HG02759 (cell line): Measurements from ENCODE around the gene PPOX.

Experiments
- ATAC-seq: cut with Tn5 transposase; IDR thresholded peaks from one replicate; pipeline ENCODE4 v1.9.1; 2021; ENCODE audit warnings: mild to moderate bottlenecking, moderate library complexity; ENCODE audit not compliant: unreplicated experiment

Gene PPOX

DNA sequence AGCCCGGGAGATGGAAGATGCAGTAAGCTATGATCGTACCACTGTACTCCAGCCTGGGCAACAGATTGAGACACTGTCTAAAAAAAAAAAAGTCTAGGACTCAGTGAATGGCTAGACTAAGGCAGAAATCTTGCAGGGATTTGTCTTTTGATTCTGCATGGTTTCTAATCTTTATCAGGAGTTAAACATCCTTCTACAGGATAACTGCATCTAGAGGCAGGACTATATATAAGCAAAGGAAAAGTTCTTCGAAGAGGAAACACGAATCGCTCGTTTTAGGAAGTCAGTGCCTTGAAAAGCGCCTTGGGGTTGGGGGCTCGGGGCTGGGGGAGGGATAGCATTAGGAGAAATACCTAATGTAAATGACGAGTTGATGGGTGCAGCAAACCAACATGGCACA is 13.1 kb upstream of the PPOX start:
- peak; percentile 10 for ATAC-seq

DNA sequence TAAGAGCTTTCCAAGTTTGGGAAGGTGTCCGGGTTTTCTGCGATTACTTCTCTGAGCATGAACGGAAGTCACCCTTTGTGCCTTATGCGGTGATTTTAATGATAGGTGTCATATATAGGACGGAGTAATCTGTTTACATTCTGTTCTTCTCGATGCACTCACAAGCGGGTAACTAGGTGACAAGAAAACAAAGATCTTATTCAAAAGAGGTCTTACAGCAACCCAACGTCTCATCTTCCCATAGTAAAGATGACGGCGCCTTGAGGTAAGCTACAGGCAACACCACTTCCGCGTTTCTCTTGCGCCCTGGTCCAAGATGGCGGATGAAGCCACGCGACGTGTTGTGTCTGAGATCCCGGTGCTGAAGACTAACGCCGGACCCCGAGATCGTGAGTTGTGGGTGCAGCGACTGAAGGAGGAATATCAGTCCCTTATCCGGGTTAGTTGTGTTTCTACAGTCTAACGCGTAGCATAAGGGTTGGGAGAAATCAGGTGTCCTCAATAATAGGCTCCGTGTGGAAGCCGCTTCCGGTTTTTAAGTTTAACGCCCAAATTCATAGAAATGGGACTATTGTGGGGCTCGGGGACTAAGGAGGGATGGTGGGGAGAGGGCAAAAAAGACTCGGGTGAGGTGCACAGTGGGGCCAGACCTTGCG is 12.4 kb upstream of the PPOX start, which contains the start of gene UFC1:
Gene UFC1 (plus strand): TSS at position 297 of the 656 bp plus-strand sequence. CDS start 20 bp downstream, at position 317.
- peak; percentile 94 for ATAC-seq

DNA sequence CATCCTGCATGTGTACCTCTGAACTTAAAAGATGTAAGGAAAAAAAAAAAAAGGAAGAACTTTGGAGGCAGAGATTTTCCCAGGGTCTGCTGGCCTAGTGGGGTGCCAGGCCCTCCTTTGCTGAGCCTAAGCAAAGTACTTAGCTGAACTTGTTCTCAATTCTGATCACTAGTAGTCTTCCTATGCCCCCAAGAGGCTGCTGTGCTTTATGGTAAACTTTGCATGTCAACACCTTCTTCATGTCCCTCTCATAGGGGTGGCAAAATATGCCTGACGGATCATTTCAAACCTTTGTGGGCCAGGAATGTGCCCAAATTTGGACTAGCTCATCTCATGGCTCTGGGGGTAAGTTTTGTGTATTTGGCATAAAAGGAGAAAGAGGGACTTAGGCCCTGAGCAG is 8.4 kb upstream of the PPOX start:
- ATAC-seq, result no peak

DNA sequence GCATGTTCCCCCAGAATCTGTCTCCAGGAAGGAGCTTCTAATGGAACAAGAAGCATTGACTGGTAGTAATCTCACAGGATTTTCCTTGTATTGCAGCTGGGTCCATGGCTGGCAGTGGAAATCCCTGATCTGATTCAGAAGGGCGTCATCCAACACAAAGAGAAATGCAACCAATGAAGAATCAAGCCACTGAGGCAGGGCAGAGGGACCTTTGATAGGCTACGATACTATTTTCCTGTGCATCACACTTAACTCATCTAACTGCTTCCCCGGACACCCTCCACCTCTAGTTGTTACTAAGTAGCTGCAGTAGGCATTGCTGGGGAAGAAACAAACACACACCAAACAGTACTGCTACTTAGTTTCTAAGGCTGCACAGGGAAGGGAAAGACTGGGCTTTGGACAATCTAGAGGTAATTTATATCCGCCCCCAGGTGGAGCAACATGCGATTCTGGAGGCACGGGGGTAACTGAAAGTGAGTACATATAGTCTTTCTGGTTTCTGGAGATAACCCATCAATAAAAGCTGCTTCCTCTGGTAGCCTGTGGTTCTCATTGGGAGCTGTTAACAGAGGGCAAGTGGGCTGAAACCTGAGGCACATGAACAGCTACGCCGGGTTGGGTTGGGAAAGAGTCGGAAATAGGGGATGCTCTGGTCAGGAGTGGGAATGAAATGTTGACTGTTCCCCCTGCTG is 7.8 kb upstream of the PPOX start:
- no peak for ATAC-seq

DNA sequence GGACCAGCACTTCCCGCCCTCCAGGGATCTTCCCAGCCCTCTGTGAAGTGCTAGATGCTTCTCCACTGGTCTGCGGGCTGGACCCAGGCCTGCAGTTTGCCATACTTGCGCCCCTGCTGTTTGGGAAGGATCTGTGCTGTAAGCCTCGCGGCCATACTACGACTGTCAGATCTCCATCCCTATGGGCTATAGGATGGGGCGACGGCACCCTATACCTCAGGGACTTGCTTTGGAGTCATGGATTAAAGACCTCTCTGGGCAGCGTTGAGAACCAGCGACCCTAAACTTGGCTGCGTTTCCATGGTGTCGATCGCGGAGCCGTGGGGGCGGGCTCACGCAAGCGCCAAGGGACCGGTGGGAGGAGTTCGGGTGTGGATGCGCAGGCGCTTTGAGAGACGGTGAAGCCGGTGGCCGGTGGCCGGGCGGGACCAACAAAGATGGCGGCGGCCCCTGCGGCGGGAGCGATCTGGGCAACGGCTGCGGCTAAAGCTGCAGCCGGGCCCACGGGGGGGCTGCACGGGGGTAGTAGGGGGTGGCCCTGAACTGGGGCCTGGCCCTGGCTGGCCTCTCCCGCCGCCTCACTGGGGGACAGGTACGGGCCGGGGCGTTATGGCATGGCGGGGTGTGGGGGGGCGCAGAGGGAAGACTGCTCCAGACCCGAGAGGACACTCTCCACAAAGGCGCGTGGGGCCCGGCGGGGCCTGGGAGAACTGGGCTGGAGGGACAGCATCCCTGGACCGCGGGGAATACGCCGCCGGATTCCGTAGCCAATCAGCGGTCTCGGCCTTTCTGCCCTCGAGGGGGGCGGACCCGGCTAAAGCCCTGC is 6.9 kb upstream of the PPOX start, which contains the start of gene USP21:
Gene USP21 (plus strand): TSS at position 414 of the 826 bp plus-strand sequence. CDS start 1,141 bp downstream, outside the sequence.
- peak; percentile 93 for ATAC-seq

DNA sequence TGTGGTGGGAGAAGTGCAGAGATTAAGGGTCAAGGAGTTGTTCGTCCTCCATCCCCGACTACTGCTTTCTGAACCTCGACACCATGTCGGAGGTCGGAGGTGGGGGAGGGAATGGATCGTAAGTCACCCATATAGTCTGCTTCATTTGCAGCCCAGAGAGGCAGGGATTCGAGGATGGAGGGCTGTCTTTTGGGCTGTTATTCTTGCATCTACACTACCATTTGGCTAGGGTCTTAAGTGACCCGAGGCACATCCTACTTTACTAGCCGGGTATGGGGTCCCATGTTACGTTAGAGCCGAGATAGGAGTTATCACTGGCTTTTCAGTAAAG is 6.3 kb upstream of the PPOX start:
- no peak for ATAC-seq

DNA sequence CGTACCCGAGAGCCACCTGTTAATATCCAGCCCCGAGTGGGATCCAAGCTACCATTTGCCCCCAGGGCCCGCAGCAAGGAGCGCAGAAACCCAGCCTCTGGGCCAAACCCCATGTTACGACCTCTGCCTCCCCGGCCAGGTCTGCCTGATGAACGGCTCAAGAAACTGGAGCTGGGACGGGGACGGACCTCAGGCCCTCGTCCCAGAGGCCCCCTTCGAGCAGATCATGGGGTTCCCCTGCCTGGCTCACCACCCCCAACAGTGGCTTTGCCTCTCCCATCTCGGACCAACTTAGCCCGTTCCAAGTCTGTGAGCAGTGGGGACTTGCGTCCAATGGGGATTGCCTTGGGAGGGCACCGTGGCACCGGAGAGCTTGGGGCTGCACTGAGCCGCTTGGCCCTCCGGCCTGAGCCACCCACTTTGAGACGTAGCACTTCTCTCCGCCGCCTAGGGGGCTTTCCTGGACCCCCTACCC is 5.5 kb upstream of the PPOX start:
- ATAC-seq, result no peak

DNA sequence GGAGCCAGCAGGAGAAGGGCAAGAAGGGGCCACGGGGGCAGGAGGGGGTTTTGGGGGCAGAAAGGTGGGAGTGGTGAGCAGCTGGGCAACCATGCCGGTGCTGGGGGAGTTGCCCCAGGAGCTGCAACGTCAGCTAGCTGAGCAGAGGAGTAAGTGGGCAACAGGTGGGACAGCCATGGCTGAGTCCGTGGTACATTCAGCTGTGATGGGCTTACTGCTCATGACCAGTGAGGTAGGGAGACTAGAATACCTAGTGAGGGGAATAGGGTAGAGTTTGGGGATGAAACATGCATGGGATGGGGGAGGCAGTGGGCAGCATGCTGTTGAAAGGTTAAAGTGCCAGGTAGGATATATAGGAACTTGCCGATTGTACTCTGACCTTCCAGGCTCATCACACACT is 4.6 kb upstream of the PPOX start:
- ATAC-seq, result no peak

DNA sequence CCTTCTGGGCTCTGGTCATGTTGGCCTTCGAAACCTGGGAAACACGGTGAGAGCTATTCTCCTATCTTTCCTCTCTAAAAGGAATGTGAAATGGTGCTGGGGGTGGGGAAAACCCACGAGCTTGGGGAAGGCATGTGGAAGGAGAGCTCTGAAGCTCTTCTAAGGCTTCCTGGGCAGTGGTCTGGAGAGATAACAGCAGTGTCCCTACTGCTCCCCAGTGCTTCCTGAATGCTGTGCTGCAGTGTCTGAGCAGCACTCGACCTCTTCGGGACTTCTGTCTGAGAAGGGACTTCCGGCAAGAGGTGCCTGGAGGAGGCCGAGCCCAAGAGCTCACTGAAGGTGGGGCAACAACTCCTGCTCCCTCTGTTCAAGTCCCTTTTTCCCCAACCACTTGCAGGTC is 4.2 kb upstream of the PPOX start:
- ATAC-seq, result no peak

DNA sequence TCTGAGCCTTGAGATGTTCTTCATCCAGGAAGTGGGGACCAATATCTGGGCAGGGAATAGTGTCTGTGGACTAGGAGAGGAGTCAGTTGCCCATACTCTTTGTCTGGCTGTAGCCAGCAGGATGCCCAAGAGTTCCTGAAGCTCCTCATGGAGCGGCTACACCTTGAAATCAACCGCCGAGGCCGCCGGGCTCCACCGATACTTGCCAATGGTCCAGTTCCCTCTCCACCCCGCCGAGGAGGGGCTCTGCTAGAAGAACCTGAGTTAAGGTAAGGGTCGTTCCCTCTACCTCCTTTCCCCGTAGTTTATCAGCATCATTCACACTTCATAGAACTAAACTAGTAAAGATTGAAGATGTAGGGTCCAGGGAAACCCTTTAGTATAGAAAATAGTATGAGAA is 3.4 kb upstream of the PPOX start:
- no peak for ATAC-seq

DNA sequence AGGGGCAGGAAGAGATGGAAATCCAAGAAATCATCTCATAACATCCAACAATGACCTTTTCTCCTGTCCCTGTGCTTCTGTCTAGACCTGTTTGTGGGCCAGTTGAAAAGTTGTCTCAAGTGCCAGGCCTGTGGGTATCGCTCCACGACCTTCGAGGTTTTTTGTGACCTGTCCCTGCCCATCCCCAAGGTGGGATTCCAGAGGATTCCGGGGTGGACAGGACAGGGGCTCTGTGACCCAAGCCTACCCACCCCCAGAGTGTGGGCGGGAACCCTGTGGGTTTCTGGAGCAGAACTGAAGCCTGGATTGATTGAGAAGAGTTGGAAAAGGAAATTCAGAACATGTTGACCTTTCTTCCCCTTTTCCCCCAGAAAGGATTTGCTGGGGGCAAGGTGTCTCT is 2.4 kb upstream of the PPOX start:
- no peak for ATAC-seq

DNA sequence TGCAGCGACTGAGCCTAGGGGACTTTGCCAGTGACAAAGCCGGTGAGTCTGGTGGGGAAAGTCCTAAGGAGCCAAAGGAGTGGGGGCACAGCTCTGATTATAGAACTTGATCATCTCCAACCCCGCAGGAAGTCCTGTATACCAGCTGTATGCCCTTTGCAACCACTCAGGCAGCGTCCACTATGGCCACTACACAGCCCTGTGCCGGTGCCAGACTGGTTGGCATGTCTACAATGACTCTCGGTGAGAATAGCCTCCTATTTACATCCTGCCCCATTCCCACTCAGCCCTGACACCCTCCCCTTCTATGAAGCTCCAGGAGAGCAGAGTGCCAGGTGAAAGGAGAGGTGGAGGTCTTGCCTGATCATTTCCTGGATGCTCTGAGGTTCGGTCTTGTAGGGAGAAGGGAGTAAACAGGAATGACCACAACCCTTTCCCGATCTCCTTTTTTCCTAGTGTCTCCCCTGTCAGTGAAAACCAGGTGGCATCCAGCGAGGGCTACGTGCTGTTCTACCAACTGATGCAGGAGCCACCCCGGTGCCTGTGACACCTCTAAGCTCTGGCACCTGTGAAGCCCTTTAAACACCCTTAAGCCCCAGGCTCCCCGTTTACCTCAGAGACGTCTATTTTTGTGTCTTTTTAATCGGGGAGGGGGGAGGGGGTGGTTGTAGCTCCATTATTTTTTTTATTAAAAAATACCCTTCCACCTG is 1.2 kb upstream of the PPOX start:
- ATAC-seq, result no peak

DNA sequence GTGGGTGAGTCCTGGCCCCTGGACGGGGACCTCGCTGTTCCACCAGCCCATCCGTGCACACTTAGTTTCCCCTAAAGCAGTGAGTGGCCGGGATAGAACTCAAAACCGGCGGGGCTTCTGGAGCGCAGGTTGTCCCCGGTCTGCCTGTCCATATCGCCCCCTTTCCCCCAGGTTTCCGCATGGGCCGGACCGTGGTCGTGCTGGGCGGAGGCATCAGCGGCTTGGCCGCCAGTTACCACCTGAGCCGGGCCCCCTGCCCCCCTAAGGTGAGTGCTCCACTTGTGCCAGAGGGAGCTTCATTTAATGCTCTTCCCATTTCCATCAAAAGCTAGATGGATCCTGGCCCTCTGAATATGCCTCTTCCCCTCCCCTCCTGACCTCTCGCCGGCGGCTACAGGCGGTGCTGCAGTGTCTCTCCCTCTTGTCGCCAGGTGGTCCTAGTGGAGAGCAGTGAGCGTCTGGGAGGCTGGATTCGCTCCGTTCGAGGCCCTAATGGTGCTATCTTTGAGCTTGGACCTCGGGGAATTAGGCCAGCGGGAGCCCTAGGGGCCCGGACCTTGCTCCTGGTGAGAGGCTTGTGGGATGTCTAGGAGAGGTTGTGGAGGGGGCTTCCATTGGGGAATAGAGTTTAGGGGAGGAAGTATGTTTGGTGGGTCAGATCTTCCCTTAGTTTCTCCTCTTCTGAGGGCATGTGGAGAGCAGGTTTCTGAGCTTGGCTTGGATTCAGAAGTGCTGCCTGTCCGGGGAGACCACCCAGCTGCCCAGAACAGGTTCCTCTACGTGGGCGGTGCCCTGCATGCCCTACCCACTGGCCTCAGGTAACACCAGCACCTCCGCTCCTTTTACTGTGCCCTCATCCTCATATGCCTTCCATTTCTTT is 683 bp downstream of the PPOX start:
- ATAC-seq, result peak; percentile 2

DNA sequence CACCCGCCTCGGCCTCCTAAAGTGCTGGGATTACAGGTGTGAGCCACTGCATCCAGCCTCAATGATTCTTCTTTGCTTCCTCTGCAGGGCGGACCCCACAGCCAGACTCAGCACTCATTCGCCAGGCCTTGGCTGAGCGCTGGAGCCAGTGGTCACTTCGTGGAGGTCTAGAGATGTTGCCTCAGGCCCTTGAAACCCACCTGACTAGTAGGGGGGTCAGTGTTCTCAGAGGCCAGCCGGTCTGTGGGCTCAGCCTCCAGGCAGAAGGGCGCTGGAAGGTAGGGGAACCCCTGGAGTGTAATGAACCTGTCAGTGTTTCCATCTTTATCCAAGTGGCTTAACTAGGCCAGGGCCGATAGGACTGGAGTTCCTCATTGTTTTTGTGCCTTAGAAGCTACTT is 2.7 kb downstream of the PPOX start:
- no peak for ATAC-seq

DNA sequence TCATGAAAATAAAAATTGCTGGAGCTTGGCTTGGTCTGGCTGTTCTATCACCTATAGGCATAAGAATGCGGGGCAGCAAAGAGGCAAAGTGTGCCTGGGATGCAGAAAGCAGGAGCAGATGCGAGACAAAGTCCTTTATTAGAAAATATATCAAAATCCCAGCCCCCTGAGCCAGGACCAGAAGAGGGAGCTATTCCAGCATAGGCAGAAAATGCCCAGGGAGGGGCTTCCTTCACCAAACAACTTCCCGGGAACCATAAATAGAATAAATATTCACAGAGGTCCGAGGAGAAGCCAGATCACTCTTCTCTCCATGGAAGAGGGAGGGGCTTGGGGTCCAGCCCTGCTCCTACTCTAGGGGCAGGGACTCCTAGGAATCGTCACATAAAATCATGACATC is 5.0 kb downstream of the PPOX start:
- no peak for ATAC-seq

DNA sequence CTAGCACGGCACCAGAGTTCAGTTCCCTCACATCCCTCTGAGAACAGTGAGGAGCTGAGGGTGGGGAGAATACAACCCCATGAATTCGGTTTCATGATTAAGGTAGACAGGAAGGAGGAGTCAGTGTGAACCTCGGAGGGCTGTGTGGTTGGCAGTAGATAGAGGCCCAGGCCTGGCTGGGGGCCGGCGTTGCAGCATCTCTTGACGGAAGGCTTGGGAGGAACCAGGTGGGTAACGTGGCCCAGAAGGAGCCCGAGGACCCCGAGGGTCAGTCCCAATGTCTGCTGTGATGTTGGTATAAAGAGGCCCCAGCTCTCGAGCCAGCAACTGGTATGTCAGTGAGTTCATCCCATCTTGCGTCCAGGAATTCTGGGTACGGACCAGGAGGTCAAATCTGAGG is 5.5 kb downstream of the PPOX start:
- no peak for ATAC-seq

DNA sequence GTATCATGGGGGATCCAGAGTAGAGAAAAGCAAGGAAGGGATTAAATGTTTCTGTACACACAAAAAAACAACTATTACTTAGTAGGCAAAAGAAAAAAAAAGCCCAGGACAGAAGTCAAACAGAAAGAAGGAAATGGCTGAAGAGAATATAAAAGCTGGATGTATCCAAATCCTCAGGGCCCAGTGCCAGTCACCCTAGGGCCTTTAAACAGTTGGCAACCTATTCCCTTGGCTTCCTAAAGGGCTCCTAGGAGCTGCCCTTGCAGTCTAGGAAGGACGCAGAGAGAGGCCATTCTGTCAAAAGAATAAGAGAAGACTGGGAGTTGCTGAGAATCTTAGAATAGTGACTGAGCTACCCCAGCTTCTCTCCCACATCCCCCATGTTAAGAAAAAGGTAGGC is 6.1 kb downstream of the PPOX start:
- no peak for ATAC-seq

DNA sequence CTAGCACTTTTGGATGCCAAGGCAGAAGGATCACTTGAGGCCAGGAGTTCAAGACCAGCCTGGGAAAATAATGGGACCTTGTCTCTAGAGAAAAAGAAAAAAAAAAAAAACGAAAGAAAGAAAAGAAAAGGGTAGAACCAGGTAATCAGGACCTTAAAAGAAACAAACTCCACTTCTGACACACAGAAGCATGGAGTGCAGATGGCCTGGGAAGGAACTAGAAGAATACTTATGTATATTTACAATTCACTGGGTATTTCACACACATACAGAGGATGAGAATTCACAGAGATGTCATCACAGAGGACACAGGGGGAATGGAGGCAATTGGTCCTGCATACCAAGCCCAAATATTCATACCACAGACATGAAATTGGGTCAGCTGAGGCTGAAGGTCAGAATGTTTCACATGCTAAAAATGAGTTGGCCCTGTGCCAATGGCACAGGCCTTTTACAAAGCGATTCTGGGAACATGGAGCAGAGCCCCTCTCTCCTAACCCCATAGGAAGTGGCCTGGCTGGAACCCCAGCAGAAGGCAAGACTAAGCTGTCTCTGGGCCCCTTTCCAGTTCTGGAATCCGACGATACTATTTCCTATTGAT is 6.7 kb downstream of the PPOX start:
- no peak for ATAC-seq

DNA sequence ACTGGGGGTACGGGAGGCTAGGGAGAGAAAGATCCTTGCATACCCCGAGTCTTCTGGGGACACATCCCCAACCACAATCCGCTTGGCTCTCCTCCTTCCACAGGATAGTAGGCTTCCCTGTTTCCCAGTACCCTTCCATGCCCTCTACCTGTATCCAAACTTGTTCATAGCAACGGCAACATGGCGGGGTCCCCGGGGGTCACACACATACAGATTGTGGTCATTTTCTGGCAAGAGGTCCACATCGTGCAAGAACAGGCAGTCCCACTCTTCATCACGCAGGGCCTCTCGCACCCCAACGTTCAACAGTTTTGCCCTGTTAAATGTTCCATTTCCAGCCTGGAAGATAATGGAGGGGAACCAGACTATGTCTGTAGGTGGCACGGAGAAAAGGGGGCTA is 7.5 kb downstream of the PPOX start:
- no peak for ATAC-seq

DNA sequence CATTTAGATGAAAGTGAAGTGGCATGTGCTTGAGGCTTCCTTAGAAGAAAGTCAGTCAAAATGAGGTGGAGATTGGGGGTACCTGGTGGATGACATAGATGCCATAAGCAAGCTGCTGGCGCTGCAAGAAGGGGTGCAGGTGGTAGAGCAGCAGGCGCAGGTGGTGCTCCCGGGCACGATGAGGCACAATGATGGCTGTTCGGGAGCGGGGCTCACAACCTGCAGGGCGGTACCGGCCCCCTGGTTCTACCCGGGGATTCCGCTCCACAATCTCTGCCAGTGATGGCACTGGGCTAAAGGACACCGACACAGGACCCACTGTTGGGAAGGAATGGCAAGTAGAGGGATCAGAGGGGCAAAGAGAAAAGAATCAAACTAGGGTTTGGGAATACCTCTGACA is 8.7 kb downstream of the PPOX start:
- no peak for ATAC-seq
